ENCODE measurements around the gene NDUFA8.
A peak's percentile ranks its signal among the peaks of the same experiment; 100 is the strongest.

The NDUFA8 gene

DNA sequence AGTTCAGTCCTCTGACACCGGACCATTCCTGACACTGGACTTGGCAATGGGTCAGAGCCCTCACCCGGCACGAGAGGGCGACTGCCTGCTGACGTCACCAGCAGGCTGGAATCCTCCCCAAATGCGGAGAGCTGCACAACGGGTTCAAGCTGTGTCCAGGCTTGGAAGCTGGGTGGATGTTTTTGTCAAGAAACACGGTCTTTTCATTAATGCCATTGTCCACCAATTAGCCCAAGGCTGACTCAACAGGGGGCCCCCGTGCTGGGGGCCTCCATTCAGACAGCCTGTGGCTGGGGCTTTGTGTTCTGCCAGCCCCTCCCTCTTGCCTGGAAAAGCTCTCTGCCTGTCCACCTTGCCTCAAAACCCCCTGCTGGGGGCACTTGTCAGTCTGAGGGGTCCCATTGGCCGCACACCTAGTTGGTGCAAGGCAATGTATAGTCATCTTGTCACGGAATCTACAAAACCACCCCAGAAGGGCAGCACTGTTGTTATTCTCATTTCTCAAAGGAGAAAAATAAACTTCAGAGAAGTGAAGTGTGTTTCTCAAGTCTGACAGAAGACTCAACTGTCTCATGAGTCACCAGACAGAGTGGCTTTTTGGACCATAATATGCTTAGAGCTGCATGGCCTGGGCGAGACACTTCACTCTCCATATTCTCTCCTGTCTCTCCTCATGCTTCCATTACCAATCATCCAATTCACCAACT lies 24.6 kb downstream of the NDUFA8 start:
- DNase-seq (ENCODE audit: low spot score) = no peak

DNA sequence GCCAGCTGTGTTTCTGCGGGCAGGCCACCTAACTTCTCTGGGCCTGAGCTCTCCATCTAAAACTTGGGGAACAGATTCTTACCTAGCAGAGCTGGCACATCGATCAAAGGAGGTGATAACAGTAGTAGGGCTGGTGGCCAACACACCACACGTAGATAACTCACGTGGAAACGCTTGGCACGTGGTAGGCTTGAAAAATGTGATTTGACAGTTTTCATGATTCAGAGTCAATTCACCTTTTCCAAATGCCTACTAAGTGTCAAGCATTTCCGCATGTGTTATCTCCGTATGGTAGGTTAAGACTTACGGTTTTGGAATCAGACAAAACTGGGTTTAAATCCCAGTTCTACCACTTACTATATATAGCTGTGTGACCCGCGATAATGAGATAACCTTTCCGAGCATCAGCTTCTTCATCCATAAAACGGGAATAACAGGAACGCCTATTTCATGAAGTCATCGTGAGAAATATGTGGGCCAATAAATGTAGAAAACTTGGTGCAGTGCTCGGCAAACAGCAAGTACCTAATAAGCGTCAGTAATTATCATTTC lies 25.5 kb downstream of the NDUFA8 start:
- no peak for DNase-seq (ENCODE audit: low spot score)

DNA sequence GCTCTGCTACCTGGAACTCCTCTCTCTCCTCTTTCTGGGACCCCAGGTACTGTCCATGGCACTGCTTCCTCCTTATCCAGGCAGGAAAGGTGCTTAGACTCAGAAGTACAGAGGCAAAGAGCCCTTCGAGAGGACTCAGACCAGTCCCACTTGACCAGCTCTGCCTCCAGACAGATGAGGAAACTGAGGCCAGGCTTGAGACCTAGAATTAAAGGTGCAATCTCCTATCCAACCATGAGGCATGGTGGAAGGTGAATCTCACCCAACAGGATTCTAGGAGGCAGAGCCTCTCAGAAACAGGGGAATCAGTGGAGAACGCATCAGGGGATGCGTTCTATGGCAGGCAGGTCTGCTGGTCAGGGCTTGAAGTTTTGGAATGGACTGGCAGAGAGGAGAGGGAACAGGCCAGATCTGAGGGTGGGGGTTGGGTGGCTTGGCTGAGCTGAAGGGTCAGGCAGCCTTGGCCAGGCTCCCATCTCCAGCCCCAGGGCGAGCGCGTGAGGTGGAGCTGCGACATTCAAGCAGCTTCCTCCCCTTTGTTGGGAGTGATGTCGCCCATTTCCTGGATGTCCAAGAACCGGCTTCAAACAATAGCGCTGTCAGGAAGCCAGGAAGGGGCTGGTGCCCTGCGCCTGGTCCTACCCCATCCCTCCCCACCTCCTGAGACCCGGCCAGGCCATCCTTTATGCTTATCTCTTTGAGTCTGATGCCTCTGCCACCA lies 26.2 kb downstream of the NDUFA8 start:
- DNase-seq (ENCODE audit: low spot score) = no peak

DNA sequence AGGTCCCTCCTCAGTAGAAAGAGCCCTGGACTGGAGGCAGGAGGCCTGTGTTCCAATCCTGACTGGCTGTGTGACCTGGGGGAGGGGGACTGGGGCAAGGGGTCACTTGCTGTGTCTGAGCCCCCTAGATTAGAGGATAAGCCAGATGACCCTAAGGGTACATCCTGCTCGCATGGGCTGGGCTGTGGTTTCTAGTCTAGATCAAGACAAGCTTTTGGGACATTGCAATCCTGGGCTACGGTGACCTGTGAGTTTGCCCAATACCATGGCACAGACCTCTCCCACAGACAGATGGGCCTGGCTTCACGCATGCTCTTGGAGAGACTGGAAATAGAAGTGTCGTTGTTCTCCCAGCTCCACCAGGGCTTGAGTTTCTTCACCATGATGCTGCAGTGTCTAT lies 27.0 kb downstream of the NDUFA8 start:
- no peak for DNase-seq (ENCODE audit: low spot score)

DNA sequence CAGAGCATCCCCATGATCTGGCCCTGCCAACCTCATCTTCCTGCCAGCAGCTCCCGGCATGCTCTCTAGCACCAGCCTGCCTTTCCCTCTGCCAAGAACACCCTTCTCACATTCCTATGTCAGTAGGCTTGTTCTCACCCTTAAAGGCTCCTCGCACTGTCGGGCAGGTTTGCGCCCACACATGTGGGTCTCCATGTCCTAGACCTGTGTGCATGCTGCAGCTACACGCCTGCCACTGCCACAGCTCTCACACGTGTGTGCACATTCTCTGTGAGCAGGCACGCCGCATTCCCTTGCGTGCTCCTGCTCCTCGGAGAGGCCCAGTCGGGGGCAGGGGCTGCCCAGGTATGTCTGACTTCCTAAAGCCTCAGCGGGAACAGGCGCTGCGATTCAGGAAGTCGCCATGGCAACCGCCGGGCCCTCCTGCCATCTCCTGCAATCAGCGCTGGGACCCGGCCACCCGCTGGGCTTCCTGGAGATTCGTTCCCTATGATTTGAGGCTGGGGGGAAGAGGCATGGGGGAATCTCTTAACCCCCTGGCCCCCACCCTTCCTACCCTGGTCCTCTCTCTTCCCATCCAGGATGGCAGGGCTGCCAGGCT lies 28.1 kb downstream of the NDUFA8 start:
- no peak for DNase-seq (ENCODE audit: low spot score)

DNA sequence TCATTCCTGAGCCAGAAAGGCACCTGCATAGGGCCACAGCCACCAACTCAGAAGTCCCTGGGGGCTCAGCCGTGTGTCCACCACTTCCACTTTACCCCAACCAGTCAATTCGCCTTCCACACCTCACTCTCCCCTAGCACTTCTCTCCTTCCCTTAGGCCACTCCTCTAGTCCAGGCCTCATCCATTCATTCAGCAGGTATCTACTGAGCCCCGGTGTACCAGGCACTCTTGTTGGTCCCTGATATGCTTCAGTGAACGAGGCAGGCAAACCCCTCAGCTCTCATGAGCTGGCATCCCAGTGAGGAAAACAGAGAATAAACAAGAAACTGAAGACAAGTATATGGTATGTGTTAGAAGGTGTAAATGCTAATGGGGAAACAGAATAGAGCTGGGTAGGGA lies 28.7 kb downstream of the NDUFA8 start:
- DNase-seq (ENCODE audit: low spot score) = no peak

DNA sequence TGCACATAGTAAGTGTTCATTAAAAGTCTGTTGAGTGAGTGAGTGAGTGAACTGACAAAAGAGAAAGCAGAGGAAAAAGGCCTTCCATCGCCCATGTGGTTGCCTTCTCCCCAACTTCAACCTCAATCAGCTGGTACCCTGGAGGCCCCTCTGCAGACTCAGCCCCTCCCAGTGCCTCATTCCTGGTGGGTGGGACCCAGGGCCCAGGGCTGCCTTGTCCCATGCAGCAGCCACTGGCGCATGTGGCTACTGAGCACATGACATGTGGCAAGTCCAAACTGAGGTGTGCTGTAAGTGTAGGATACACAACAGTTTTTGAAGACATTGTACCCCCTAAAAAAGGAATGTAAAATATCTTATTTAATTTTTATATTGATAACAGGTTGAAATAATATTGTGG lies 29.6 kb downstream of the NDUFA8 start:
- DNase-seq (ENCODE audit: low spot score) = no peak

DNA sequence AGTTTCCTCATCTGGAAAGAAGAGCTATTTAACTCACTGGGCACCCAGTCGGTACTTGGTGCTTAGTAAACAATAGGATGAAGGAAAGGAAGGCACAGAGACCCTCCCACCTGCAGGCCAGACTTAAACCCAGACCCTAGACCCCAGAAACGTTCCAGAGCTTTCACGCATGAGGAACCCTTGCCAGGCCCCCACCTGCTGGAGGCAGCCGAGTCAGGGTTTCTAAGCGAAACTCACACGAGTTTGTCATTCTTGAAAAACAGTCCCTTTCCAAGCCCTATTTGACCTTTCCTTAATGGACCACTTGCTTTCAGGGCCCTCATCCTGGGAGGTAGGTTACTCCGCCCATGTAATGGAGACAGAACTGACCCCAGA lies 30.6 kb downstream of the NDUFA8 start:
- no peak for DNase-seq (ENCODE audit: low spot score)

DNA sequence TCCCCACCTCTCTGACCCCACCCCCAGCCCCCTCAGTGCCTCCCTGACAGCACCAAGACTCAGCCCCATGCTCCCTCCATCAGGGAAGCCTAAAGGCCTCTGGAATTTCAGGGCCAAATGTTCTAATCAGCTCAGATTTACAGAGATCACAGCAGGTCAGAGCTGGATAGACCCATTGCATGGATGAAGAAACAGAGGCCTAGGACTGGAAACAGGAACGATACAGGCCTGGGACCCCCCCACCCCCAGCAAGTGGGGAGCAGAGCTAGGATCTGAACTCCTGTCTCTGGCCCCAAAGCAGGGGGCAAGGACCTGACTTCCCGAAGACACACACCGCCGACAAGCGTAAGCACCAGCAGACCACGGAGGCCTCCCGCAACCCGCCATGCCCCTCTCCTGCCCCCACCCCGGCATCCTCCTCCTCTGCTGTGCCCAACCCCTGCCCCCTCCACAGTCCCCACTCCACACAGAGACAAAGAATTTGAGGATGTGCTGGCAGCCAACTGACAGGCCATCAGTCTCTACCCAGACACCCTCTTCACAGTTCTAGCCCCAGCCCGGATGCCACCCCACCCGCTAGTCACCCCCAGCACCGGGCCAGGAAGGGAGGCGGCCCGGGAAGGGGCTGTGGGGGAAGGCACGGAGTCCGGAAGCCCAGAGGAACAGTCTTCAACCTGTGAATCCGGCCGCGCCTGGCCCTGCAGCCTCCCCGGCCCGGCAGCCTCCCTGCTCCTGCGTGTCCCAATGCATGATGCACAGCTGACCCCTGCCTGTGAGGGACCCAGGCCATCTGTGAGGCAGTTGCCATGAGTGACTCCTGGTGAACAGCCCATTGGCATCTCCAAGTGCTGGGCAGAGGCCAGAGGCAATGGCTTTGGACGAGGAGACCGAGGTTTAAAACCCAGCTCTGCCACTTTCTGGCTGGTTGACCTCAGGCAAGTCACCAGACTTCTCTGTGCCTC lies 31.3 kb downstream of the NDUFA8 start:
- DNase-seq (ENCODE audit: low spot score) = no peak

DNA sequence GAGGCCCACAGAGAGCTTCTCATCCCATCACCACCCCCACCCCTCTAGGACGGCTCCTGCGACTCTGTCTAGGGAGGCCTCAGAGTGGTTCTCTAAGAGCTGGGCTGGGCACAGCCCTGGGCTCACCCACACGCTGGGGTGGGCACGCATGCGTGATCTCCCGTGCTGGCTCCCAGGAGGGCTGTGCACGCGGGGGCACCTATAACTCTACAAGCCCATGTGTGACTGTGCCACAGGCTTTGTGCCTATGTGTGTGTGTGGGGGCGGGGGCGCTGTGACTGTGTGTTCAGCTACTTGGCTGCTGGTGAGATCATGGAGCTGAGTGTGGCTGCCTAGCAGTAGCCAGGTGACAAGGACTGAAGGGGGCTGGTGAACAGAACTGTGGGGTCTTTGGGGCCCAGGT lies 32.2 kb downstream of the NDUFA8 start:
- no peak for DNase-seq (ENCODE audit: low spot score)

DNA sequence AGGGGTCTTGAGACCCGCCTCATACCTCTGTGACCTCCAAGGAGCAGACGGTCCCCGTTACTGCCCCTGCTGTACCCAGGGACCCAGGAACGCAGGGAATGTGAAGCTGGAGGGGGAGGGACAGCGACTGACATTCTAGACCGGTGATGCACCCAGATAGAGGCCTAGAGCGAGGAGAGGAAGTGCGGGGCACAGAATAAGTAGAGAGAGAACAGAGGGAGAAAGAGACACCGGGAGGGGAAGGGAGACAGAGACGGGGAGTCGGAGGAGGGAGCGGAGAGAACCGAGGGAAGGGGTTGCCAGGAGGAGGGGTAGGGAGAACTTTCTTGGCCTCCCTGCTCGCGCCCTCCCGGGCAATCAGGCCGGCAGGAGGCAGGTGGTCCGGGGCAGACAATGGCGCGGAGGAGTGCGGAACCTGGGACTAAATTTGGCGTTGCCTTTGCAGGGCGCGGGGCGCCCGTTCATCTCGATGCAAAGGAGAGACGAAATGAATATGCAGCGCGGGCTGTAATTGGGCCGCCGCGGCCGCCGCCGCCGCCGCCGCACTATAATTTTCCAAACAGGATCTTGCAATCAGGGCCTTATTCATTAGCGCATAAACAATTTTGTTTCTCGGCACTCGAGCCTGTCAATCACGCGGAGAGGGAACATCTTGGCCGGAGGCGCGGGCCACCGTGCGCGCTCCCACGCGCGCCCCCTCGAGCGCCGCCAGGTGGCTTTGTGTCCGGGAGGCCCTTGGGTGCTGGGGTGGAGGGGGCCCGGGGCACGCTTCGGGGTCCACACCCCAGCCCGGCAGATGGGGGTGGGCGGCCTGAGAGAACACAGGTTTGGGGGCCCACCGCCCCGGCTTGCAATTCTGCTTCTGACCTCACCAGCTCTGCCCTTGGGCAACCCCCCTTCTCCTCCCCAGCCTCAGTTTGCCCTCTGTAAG lies 33.0 kb downstream of the NDUFA8 start:
- DNase-seq (ENCODE audit: low spot score) = no peak

DNA sequence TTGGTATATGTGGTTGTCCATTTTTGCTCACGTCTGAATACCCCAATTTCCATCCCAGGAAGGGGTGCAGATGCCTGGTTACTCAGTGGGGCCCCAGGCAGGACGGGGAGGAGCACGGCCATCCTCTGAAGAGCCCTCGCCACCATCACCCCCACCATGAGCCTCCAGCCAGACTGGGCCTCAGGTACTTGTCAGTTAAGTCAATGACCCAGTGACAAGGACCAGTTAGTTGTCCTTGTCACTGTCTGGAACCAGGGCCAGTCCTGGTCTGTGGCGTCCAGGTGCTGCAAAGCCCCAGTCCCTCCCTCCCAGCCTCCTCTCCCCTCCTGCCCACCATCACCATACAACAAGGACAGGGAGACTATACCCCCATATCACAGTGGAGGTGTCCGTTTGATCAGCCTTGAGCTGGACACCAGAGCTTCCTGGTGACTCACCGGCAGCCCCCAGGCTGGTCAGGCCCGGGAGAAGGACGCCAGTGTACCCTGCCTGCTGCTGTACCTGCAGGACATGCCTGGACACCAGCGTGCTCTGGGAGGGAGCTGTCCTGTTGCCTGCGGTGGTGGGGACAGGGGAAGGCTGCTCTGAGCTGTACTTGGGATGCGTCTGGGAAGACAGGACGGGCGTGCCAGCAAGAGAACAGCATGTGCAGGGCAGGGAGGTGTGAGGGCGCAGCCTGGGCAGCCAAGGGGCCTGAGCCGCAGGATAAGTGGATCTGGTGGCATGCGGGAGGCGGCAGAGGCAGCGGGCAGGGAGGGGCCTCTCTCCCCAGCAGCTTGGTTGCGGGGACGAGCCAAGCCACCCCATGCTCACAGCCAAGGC lies 33.9 kb downstream of the NDUFA8 start:
- no peak for DNase-seq (ENCODE audit: low spot score)

DNA sequence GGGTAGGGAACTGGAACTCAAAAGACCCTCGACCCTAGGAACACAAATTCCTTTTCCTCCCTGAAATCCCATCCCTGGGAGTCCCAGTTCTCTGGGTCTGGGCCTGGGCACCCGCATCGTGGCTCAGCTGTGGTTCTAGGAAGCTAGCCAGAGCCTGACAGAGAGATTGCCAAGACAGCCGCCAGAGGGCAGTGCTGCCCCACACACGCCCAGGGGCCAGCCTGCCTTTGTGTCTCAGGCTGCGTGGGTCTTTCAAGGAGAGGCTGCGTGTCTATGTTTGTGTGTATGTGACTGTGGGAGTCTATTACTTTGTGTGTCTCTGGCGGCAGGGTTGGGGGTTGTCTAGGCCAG lies 34.4 kb downstream of the NDUFA8 start:
- DNase-seq (ENCODE audit: low spot score) = peak; percentile 84

DNA sequence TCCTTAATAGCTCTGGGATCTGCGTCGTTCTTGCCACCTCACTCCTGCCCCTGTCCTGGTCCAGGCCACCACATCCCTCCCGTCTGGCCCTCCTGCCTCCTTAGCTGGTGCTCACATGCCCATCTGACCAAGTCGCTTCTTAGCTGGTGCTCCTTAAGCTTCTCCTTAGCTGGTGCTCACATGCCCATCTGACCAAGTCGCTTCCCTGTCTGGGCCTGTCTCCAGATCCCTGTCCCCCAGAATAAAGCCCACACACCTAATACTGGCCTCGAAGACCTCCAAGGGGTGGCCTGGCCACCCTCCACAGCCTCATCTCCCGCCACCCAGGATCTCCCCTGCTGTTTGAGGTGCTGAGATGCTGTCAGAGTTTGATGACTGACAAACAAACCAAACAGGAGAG lies 35.1 kb downstream of the NDUFA8 start:
- DNase-seq (ENCODE audit: low spot score) = no peak

DNA sequence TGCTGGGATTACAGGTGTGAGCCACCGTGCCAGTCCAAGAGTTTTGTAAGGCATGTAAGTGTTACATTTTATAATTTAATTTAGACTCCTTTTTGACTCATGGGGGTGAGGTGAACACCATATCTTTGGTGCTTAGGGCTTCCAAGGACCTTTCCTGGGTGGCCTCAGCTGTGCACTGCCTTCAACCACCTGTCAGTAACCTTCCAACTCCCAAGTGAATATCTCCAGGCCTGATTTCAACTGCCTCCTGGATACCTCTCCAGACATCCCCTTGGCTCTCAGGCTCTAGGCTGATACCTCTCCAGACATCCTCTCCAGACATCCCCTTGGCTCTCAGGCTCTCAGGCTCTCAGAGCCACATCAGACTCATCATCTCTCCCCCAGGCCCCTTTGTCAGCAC lies 35.5 kb downstream of the NDUFA8 start:
- DNase-seq (ENCODE audit: low spot score) = no peak

DNA sequence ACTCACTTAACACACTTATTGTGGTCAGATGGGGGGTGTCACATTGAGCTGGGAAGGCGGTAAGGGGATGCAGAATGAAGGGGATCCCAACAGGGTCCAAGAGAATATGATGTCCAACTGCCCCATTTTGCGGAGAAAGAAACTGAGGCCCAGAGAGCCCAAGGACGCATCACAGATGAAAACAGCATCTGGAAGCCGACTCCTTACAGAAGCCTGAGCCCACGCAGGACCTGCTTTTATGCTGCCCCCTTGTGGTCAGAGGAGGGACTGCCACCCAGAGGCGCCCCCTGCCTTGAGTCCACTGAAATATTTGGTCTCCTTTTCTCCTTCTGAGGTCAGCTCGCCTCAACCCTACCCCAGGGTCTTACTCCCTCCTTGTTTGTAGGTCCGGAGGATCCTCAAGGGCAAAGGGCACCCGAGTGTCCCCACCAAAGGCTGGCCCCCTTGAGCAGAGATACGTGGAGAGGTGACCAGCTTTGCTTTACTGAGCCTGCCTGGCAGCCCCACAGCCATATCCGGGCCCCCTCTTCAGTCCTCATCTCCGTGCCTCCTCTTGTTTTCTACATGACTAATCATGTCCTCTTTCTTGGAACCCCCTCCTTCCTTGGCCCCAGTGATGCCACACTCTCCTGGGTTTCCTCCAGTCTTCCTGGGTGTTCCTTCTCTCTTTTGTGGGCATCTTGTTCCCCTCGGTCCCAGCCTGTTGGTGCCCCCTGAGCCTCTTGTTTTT lies 36.5 kb downstream of the NDUFA8 start:
- peak; percentile 69 for DNase-seq (ENCODE audit: low spot score)

DNA sequence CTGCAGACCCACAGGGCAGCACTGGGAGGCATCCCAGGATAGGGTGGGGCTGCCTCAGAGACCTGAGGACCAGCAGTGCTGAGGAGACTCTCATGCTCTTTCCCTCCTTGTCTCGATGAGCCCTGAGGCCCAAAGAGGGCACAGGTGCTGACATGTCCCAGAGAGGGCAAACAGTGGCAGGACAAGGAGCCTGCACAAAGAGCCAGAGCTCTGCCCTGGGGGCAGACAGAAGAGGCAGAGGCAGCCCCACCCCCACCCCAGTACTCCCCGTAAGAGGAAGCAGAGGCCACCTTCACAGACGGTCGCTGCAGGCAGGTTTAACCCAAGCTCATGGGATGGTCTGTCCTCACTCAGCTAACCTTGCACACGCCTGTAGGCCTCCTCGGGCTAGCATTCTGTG lies 37.1 kb downstream of the NDUFA8 start:
- DNase-seq (ENCODE audit: low spot score) = no peak

DNA sequence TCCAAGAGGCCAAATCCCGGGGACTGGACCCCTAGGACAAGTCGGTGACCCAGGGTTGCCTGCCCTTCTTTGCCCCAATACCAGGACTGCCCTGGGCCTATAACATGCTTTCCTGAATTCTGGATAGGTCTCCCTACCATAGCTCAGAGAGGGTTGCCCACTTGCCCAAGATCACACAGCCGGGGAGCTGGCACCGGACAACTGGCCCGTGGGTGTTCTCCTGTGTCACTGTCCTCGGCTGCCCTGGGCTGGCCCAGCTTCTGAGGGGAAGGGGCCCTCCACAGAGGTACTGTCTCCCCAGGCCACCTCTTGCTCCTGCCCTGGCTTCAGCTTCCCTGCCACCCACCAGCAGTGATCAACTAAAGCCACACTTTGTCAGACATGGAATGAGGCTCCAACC lies 37.6 kb downstream of the NDUFA8 start:
- no peak for DNase-seq (ENCODE audit: low spot score)

DNA sequence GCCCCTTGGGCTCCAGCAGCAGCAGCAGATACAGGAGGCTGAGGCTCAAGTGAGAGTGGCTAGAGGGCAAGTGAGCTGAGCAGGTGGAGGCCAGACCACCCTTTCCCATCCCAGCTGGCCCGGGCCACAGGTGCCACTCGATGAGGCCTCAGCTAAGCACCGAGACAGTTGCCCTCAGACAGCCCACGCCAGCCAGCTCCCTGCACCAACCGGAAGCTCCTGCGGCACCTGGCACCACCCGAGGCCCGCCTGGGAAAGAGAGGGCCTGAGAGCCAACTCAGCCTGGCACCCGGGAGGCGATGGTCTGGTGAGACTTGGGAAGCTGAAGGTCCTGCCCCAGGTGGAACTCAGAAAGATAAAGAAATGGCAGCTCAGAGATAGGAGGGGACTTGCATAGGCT lies 38.2 kb downstream of the NDUFA8 start:
- no peak for DNase-seq (ENCODE audit: low spot score)

Measured in pons (tissue), 1 donor.